Breast epithelium (tissue), 3 donors: ENCODE results near the gene KIF9.

Source experiments
- POLR2AphosphoS5 ChIP-seq, 3 donors: sonication (generic); formaldehyde crosslinking; IDR thresholded peaks; one replicate each; pipeline ENCODE4 v1.6.1; 2017; ENCODE audit warnings: antibody characterized with exemption in 3 of 3
- TF ChIP-seq, protein P1 (sequence below), 3 donors: fragments of 450-650 bp; IDR thresholded peaks; one replicate each; pipeline ENCODE4 v1.5.1; 2016 to 2017; ENCODE audit warnings: antibody characterized with exemption in 3 of 3, mild to moderate bottlenecking in 3 of 3, moderate library complexity in 3 of 3

GRCh38 chr3:47318916-47319315 lies 36.3 kb upstream of the KIF9 start:
- TF ChIP-seq, protein P1, sequence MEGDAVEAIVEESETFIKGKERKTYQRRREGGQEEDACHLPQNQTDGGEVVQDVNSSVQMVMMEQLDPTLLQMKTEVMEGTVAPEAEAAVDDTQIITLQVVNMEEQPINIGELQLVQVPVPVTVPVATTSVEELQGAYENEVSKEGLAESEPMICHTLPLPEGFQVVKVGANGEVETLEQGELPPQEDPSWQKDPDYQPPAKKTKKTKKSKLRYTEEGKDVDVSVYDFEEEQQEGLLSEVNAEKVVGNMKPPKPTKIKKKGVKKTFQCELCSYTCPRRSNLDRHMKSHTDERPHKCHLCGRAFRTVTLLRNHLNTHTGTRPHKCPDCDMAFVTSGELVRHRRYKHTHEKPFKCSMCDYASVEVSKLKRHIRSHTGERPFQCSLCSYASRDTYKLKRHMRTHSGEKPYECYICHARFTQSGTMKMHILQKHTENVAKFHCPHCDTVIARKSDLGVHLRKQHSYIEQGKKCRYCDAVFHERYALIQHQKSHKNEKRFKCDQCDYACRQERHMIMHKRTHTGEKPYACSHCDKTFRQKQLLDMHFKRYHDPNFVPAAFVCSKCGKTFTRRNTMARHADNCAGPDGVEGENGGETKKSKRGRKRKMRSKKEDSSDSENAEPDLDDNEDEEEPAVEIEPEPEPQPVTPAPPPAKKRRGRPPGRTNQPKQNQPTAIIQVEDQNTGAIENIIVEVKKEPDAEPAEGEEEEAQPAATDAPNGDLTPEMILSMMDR (IDR thresholded peaks at IDR 0.05) = no peak
- TF ChIP-seq POLR2AphosphoS5 (IDR thresholded peaks at IDR 0.05) = no peak
